GM19023 (cell line): ENCODE data around the gene ENTPD8.
"Not testable (repeated sequence)": the region's sequence is repeated elsewhere in the genome, so short reads cannot be mapped to it uniquely, and the experiment has no call there.

Experiments used
- ATAC-seq: cut with Tn5 transposase; IDR thresholded peaks from one replicate; pipeline ENCODE4 v1.9.1; 2021; ENCODE audit warnings: mild to moderate bottlenecking, moderate library complexity; ENCODE audit not compliant: unreplicated experiment

Gene ENTPD8

DNA sequence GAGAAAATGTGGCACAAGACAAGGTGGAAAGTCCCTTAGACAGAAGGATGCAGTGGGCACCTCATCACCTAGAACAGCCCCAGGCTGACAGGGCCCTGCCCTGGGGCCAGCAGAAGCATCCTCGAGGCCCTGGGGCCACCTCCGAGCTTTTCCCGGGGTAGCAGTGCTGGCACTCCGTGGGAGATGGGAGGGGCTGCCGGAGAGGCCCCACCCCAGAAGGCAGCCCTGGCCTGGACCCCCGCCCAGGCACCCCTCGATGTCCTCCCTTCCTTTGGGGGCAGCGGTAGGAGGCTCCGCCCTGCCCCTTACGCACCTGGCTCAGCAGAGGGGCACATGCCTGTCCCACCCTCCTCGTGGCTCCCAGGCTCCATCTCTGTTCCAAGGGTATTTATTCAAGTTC, 35.7 kb upstream of the ENTPD8 start:
- no peak for ATAC-seq

DNA sequence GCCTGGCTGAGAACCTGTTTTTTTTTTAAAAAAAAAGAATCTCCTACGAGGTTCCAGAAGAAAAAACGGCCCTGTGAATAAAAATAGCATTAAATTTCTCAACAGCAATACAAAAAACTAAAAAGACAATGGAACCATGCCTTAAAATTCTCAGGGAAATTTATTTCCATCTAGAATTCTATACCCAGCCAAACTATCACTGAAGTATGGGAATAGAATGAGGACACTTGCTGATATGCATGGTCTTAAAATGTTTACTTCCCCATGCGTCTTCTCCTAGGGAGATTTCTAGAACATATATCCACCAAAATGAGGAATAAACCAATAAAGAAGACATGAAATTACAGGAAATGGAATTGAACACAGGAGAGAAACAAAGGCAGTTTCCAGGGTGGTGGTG, 34.5 kb upstream of the ENTPD8 start:
- ATAC-seq = no peak

DNA sequence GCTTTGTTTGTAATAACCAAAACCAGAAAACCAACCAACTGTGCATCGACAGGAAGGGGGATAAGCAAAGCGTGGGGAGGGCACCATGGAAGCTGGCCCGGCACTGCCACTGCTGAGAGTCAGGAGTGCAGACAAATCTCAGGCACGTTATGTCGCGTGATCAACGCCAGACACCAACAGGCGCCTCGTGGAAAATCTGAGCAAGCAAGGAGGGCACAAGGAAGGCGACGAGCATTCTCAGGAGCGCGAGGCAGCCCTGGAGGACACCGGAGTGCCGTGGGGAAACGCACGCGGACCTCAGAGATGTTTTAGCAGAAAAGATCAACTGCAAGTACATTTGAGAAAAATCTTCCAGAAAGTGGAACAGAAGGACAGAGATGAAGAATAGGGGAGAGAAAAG, 33.1 kb upstream of the ENTPD8 start:
- no peak for ATAC-seq

DNA sequence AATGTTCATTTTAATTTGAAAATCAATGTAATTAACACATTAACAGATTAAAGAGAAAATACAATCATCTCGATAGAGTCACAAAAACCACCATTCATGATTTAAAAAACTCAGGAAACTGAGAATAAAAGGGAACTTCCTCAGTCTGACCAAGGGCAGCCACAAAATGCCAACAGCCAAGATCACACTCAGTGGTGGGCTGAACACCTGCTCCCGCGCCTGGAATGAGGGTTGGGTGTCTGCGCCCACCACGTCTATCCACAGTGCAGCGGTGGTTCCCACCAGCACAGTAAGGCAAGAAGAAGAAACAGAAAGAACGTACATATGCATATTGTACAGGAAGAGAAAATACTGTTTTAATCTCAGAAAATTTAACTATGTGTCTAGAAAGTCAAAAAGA, 29.6 kb upstream of the ENTPD8 start:
- no peak for ATAC-seq

DNA sequence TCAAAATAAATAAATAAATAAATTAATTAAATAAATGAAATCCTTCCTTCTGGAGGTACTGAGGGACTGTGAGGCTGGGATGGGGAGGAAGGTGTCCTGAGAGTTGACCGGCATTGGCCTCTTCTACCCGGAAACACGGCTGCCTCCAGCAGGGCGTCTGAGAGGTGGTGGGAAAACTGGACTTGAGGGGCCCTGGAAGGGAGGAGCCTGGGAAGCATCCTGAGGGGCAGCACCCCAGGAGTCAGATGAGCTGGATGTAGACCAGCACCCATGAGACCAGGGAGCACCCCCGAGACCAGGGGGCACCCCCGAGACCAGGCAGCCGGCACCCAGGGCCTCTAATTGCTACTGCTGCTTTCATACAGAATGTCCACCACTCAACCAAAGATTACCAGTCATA, 26.7 kb upstream of the ENTPD8 start:
- ATAC-seq = no peak

DNA sequence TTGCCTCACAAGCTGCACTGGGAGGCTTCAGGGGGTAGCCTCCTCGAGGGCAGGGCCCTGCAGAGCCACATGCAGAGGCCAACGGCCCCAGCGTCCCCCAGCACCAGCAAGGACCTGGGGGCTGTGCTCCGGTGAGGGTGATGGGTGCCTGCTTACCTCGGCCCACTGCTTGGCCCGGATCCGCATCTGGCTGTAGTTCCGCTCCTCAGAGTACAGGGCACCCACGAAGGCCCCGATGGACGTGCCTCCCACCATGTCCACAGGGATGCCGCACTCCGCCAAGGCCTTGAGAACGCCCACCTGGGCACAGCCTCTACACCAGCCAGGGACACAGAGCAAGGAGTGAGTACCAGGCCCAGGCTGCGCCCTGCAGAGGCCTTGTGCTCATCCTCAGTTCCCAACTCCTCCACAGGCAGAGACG, 26.0 kb upstream of the ENTPD8 start:
- no peak for ATAC-seq

DNA sequence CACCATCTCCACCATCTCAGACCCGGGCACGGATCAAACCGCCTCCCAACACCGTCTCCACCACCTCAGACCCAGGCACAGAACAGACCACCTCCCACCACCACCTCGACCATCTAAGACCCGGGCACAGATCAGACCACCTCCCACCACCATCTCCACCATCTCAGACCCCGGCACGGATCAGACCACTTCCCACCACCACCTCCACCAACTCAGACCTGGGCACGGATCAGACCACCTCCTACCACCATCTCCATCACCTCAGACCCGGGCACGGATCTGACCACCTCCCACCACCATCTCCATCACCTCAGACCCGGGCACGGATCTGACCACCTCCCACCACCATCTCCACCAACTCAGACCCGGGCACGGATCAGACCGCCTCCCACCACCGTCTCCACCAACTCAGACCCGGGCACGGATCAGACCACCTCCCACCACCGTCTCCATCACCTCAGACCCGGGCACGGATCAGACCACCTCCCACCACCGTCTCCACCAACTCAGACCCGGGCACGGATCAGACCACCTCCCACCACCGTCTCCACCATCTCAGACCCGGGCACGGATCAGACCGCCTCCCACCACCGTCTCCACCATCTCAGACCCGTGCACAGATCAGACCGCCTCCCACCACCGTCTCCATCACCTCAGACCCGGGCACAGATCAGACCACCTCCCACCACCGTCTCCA, 25.4 kb upstream of the ENTPD8 start:
- ATAC-seq = not testable (repeated sequence)

DNA sequence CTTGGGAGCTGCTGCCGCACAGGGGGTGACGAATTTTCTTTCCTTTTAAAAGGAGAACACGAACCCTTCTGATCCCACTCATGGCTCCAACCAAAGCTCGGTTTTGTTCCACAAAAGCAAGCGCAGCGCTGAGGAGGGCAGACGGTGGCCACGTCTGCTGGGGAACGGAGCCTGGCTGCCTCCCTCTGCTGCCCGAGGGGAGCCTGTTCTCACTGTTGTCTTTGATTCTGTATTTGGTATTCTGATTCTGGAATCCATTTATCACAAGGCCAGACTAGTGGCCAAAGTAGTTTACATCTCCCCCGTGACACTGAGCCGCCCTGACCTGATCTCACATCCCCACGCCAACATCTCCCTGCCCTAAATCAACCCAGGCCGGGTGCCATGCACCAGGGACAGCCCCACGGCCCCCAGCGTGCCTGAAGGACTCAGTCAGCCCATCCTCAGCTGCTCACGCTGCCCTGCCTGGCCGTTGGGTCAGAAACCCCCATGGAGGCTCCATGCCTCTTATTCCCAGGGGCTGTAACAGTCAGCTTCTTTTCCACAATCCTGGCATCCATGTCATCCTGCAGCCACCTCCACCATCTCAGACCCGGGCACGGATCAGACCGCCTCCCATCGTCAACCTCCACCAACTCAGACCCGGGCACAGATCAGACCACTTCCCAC, 24.7 kb upstream of the ENTPD8 start:
- no peak for ATAC-seq

DNA sequence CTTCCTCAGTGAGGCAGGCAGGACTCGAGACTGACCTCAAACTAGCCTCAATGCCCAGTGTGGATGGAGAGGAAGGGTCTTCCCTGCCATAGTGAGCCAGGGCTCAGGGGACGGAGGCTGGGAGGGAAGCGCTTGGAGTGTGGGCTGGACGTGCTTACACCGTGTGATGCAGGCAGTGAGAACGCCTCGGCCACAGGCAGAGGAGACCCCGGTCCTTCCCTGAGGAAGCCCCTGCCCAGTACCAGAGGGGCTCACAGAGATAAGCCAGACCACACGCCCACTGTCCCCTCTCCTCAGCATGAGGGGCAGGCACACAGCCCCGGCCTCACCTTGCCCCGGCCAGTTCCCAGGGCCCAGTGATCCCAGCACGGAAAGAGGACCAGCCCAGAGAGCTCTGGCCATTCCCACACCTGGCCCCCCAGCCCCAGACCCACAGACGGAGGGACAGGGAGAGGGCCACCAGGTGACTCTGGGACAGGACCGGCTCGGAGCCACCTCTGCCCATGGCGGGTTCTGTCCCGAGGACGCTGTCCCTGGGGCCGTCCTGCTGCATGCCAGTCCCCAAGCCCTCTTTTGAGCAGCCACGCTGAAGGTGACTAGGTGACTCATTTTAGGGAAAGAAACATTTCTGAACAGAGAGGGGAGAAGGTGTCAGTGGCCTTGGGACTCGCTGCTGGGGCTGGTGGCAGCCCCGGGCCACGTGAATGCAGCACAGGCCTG, 24.0 kb upstream of the ENTPD8 start:
- ATAC-seq = no peak

DNA sequence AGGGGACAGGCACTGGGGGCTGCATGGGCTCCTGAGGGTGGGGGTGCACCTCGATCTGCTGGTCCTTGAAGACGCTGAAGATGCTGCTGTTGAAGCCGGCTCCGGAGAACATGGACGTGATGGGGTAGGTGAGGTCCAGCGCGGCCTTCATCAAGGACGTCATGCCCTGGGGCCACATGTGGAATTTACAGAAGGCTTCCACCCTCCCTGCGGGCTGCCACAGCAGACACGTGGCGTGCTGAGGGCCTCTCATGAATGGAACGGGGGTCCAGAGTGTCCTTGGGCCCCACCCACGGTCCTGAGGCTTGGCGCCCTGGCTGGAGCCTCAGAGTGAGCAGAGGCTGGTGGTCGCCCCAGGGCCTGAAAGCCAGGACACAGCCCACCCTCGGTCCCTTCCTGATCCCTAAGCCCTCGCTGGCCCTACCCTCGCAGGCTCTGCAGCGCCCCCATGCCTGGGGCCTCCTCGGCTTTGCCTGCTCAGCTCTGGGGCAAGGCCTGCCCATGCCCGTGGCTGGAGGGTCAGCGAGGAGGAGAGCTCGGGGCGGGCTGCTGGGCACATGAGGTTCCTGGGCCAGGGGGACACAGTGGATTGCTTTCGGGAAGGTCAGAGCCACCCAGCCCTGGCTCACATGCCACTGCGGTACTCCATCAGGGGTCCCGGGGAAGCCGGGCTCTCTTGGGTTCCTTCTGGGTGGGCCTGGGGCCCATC, 23.3 kb upstream of the ENTPD8 start:
- ATAC-seq = no peak

DNA sequence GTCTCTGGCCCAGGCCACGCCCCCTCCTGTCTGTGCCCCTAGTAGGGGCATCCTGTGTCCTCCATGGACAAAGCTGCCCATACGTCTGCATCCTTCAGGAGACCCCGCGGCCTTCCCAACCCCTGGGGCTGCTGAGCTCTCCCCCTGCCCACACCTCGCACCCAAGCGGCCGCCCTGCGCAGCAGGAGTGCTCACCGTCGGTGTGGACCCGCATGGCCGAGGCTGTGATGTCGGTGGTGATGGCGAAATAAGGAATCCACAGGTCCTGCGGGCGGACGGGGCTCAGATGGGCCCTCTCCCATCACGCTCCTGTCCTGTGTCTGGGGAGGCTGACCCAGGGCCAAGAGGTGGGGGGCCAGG, 22.8 kb upstream of the ENTPD8 start:
- no peak for ATAC-seq

DNA sequence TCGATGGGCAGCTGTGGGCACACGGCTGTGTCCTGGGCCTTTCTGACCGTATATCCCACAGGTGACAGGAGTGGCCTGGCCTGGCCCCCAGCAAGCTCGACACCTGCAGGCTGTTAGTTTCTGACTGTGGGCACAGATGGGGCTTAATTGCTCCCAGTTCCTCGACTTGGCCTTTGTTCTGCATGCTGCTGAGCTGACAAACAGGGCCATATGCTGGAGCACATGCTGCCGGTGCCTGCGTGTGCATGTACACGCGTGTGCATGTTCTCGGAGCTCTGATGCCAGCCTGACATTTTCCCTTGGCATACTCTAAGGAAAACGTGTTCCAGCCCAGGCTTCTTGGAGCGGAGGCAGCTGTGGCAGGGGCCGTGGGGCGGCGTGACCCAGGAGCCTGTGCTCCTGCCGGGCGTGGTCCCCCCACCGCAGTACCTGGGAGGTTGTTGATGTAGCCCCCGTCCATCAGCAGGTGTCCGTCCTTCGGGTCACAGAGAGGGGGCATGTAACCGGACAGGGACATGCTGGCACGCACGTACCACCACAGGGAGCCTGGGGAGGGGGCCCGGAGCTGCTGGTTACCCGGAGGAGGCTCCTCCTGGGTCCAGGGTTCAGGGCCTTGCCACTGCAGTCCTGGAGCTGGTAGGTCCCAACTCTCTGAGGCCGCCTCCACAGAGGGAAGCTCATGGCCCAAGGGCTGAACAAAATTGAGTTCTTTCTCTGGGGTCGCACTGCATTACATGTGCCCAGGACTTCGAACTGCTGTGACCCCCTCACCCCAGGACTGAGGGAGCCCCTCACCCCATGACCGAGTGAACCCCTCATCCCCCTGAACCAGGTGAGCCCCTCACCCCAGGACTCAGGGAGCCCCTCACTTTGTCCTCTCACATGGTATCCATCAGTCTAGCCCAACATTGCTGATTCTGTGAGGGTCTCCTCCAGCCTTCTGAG, 22.1 kb upstream of the ENTPD8 start:
- ATAC-seq = no peak

DNA sequence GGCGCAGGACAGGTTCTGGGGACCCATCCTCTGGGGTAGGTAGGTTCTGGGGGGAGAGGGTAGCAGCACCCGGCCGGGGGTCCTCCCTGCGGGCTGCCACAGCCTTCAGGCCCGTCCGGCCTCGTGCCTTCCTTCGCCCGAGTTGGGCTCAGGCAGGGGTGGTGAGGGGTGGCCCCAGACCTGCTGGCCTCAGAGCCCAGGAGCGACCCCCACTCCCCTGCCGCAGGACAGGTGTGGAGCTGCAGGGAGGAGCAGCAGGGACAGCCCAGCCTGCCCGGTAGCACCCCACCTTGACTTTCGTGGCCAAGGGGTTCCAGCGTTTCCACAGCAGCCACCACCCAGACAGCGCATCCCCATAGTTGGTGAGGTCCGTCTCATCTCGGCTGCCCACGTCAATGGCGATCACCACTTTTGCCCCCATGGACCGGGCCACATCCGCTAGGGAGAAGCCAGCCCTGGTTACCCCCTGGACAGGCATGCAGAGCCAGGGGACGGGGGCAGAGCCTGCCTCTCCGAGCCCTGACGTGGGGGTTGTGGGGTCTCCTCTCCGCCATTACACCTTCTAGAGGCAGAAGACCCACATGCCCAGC, 21.3 kb upstream of the ENTPD8 start:
- ATAC-seq = no peak

DNA sequence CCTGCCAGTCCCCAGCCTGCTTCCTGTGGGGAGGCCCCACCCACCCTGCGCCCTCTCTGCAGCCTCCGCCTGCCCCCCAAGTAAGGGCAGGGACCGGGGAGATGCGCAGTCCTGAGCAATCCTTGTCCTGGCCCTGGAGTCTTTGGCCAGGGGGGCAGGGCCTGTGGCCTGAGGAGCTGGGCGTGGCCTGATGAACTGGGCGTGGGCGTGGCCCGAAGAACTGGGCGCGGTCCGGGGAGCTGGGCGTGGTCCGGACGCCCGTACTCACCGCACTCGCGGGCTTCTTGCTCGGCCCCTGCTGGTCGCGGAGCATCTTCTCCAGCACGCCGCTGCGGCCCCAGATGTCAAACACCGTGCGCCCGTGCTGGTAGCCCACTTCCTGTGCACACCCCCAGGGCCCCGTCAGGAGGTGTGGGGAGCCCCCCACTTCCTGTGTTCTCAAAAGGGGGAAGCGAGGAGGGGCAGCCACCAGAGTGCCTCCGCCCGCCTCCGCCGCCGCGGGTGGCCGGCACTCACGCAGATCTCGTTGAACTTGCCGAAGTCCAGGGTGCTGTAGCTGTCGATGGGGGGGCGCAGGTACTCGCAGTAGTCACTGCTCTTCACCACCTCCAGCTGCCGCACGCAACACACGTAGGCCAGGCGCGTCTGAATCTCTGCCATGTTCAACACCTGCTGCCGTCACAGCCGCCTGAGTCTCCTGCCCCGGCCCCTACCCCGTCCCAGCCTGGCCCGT, 20.7 kb upstream of the ENTPD8 start:
- ATAC-seq = no peak

DNA sequence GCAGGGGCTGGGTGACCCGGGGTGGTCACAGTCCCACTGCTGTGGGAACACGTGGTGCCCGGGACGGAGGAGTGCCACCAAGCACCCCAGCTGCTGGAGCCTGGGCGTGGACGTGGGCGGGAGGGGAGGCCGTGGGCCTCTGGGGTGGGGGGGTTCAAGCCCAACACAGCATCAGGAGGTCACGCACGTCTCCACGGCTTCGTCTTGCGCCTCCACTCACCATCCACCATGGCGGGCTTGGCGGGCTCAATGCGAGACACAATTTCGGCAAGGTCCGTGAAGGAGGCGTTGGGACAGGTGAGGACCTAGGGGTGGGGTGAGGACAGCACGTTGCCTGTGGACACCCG, 20.1 kb upstream of the ENTPD8 start:
- no peak for ATAC-seq

DNA sequence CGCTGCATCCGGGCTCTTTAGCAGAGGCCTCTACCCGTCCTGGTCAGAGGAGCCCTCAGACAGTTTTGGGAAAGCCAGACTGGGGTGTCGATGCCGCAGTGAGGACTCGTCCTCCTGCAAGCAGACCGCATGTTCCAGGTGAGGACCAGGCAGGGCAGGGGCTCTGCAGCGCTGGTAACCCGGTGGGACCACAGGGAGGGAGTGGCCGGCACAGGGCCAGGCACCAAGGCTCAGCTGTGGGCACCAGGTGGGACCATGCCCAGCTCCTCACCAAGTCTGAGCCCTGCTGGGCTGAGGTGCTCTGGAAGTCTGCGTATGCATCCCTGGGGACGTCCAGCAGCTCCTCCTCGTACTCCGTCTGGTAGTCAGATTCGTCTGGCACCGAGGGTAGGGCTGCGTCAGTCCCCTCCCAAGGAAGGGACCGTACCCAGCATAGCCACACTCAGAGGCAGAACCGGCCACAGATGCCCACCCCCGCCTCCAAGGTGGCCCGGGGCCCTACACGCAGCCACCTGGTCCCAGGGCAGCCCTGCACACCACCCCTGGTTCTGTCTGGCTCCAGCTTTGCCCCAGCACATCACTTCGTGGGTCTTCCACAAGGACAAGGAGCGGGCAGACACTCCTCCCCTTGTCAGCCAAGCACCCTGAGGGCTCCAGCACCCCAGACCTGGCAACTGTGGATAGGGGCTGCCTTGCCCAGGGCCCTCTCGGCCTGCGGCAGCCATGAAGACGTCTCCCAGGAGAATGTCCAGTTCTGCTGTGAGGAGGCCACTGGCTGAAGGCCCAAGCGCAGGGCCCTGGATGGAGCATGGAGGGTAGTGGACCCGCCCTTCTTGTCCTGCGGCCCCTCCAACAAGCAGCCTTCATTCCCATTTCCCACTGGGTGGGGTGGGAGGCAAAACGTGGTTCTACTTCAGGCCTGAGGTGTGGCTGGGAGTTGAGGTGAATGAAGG, 19.5 kb upstream of the ENTPD8 start:
- no peak for ATAC-seq

DNA sequence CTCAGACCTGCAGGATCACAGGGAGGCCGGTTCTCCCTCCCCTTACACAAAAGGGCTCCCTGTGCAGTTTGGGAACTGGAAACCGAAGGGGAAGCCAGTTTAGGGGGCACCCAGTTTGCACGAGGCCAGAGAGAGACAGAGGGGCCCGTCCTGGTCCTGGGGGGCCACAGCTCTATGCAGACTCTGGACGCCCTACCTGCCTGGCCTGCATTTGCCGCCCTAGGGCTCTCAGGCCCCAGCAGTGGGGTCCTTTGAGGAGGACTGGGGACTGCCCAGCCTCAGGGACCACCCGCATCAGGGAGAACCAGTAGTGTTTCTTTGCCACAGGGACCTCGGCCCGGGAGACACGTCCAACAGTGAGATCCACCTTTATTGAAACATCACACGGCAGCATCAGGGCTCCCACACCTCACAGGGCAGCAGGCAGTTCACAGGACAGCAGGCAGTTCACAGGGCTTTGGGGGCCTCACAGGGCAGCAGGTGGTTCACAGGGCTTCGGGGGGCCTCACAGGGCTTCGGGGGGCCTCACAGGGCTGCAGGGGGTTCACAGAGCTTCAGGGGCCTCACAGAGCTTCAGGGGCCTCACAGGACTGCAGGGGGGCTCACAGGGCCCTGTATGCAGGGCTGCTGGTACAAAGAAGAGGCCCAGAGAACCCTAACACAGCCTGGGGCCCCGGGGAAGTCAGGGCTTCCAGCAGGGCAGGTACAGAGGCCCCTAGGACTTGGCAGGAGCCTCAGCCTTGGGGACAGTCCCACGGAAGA, 18.6 kb upstream of the ENTPD8 start:
- ATAC-seq = no peak

DNA sequence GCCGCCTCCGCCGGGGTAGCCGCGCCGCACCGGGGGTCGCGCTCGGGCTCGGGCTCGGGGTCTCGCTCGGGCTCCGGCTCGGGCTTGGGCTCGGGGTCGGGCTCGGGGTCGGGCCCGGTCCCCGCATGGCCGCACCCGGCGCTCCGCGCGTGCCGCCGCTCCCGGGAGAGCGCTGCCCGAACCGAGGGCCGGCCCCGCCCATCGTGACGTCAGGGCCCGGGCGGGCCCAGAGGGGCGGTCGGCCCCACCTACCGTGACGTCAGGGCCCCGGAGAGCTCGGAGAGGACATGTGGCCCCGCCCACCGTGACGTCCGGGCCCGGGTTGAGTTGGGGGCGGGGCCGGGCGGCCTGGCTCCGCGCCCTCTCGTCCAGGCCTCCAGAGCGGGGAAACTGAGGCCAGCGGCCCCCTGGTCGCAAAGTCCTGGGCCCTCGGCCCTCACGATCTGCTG, 18.0 kb upstream of the ENTPD8 start, which contains the start of gene NSMF:
Gene NSMF (minus strand): TSS at position 183 of the 449 bp plus-strand sequence. CDS start 232 bp downstream, outside the sequence.
- ATAC-seq = peak; percentile 78
